Measurements from ENCODE around the gene ABHD17C. TPM values are rescaled to one million over a fixed set of nuclear protein-coding genes. Genes with fewer than 3 reads are reported as not detected.

Gene ABHD17C
- total RNA-seq, 4 donors from 2014 or later = 1.1 to 4.3 (median 2.1) TPM

GRCh38 chr15:80780416-80781221, 85.5 kb downstream of the ABHD17C start:
- no peak for ATAC-seq (ENCODE audit: low FRiP score)
- no peak for DNase-seq (ENCODE audit: low spot score)
- TF ChIP-seq CTCF (IDR thresholded peaks at IDR 0.05) = no peak

- DNase-seq (ENCODE audit: low spot score) (no peak), ATAC-seq (ENCODE audit: low FRiP score) (no peak)
- TF ChIP-seq CTCF (IDR thresholded peaks at IDR 0.05) = no peak
Measured at GRCh38 chr15:80783260-80783659, 88.2 kb downstream of the ABHD17C start.

GRCh38 chr15:80785335-80785734, 90.2 kb downstream of the ABHD17C start:
- no peak for ATAC-seq (ENCODE audit: low FRiP score)
- TF ChIP-seq CTCF (IDR thresholded peaks at IDR 0.05) = no peak
- no peak for DNase-seq (ENCODE audit: low spot score)

GRCh38 chr15:80785811-80786354, 90.8 kb downstream of the ABHD17C start:
- no peak for DNase-seq (ENCODE audit: low spot score)
- no peak for ATAC-seq (ENCODE audit: low FRiP score)
- TF ChIP-seq CTCF (IDR thresholded peaks at IDR 0.05) = no peak

GRCh38 chr15:80787316-80787715, 92.2 kb downstream of the ABHD17C start:
- DNase-seq (ENCODE audit: low spot score) = no peak
- ATAC-seq (ENCODE audit: low FRiP score) = no peak
- no peak for TF ChIP-seq CTCF (IDR thresholded peaks at IDR 0.05)

- no peak for ATAC-seq (ENCODE audit: low FRiP score)
- DNase-seq (ENCODE audit: low spot score) = no peak
- TF ChIP-seq CTCF (IDR thresholded peaks at IDR 0.05) = no peak
Measured at GRCh38 chr15:80788536-80788935, 93.4 kb downstream of the ABHD17C start.

GRCh38 chr15:80789296-80789695, 94.2 kb downstream of the ABHD17C start:
- no peak for TF ChIP-seq CTCF (IDR thresholded peaks at IDR 0.05)
- no peak for DNase-seq (ENCODE audit: low spot score)
- ATAC-seq (ENCODE audit: low FRiP score) = no peak
